NCI-H2171 (cell line): ENCODE measurements around the gene URGCP.
"Not testable (repeated sequence)": the region's sequence is repeated elsewhere in the genome, so short reads cannot be mapped to it uniquely, and the experiment has no call there.

ENCODE experiments used
- DNase-seq: peaks from one replicate; lab custom pipeline; 2025; lab: John Stamatoyannopoulos, UW

Gene URGCP

DNA sequence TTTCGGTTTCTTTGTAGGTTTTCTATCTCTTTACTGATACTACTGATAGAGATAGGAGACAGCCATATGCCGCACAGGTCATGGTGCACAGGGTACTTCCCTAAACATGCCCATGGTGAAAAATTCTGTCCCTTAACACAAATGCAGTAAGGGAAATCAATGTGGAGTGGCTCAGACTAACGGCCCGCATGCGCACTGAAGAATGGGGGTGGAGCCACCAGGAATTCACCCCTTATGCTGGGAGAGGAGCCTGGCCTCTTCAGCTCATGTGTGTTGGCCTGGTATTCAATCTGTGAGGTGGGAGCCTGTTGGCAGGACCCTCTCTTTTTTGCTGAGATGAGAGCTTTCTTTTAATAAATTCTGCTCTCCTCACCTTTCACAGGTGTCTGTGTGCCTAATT is 8.4 kb upstream of the URGCP start:
- DNase-seq = no peak

DNA sequence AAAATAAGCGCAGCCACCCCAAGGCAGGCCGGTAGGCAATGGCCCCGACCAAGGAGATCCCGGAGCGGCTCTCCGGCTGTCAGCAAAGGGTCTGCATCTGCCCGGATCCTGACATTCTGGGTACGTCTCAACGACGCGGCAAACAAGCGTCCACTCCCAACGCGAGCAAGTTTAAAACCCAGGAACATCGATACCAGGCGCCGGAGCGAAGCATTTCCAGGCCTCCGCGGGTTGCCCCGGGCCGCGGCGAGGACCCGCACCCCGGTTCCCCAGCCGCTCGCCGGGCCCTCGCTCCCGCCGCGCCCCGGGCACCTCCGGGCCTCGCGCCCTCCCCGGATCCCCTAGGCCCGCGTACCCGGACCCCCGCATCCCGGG is 453 bp downstream of the URGCP start:
- peak; percentile 3 for DNase-seq

GRCh38 chr7:43905209-43905946 is 1.0 kb downstream of the URGCP start:
- DNase-seq = no peak

GRCh38 chr7:43904533-43905208 is 1.7 kb downstream of the URGCP start:
- no peak for DNase-seq

DNA sequence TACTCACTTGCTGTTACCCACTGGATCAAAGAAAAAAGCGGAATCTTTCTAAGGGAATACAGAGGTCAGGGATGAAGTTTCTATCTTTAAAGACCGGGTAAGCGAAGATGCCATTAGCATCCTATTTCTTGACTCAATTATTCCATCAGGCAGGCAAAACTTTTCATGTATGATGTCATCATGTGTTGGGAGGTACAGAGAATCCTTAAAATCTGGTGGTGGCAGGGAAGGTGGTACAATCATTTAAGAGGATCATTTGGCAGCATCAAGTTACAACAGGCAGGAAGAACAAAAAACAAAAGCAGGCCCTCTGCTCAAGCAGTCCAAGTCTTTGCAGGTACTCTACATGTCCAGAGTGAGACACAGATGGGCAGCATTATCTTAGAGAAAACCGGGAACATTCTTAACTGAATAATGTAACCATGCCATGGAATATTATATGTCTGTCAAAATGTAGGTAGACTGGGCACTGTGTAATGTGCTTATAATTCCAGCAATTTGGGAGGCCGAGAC is 3.8 kb downstream of the URGCP start:
- no peak for DNase-seq

- not testable (repeated sequence) for DNase-seq
Measured at GRCh38 chr7:43898571-43898970, 7.8 kb downstream of the URGCP start.

- no peak for DNase-seq
Measured at GRCh38 chr7:43895847-43896415, 10.5 kb downstream of the URGCP start.

- no peak for DNase-seq
Measured at GRCh38 chr7:43891069-43891955, 15.1 kb downstream of the URGCP start.

GRCh38 chr7:43890468-43890867 is 15.9 kb downstream of the URGCP start:
- DNase-seq = no peak

DNA sequence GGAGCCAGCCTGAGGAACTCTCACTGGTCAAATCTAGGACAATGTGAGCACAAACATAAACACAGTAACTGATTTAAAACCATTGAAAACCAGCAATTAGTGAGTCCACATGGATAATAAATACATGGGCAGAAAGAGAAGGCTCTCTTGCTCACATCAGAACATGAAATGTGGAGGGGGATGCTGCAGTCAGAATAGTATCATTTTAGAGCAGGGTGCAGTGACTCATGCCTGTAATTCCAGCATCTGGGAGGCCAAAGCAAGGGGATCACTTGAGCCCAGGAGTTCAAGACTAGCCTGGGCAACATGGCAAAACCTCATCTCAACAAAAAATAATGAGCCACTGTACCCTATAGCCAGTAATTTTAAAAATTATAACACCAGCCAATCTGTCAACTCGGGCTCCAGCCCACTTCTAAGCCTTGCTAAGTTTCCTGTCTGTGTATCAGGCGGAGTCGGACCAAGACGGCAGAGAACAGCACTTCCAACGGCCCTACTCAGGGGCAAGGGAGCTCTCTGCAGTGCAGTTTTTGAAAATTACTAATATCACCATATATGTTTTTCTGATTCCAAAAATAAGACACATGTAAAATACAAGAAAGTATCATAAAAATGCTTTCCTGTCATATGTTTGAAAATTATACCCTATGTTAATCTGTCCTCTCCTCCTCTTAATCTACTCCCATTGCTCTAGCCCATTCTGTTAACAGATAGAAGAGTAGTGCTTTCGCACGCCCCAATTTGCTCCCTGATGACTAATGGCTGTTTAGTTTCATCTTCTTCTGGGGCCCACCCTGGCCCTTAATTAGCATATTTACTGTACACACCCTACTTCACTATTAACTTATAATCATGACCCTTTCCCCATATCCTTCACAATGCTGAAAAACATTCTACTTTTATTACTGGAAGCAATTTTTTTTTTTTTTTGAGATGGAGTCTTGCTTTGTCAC is 17.1 kb downstream of the URGCP start:
- no peak for DNase-seq

GRCh38 chr7:43884617-43885016 is 21.8 kb downstream of the URGCP start:
- DNase-seq = no peak

GRCh38 chr7:43884209-43884608 is 22.2 kb downstream of the URGCP start:
- DNase-seq = no peak

GRCh38 chr7:43880596-43880995 is 25.8 kb downstream of the URGCP start:
- DNase-seq = no peak

GRCh38 chr7:43879477-43879876 is 26.9 kb downstream of the URGCP start:
- DNase-seq = no peak

DNA sequence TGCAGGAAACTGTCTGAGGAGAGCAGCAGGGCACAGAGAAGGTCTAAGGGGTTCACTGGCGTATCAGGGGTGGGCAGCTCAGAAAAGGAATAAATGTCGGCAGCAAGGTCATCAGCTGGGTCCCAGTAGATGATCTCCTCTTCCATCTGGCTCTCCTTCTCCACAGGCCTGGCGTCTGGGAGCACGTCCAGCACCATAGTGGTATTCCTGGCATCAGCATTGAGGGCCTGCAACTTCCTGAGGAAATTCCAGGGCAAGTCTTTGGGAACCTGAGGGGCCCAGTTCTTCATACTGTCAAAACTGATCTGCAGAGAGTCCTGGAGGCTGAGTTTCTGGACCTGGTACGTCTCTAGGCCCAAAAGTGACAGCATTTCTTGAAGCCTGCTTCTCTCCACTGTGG is 27.5 kb downstream of the URGCP start:
- no peak for DNase-seq

DNA sequence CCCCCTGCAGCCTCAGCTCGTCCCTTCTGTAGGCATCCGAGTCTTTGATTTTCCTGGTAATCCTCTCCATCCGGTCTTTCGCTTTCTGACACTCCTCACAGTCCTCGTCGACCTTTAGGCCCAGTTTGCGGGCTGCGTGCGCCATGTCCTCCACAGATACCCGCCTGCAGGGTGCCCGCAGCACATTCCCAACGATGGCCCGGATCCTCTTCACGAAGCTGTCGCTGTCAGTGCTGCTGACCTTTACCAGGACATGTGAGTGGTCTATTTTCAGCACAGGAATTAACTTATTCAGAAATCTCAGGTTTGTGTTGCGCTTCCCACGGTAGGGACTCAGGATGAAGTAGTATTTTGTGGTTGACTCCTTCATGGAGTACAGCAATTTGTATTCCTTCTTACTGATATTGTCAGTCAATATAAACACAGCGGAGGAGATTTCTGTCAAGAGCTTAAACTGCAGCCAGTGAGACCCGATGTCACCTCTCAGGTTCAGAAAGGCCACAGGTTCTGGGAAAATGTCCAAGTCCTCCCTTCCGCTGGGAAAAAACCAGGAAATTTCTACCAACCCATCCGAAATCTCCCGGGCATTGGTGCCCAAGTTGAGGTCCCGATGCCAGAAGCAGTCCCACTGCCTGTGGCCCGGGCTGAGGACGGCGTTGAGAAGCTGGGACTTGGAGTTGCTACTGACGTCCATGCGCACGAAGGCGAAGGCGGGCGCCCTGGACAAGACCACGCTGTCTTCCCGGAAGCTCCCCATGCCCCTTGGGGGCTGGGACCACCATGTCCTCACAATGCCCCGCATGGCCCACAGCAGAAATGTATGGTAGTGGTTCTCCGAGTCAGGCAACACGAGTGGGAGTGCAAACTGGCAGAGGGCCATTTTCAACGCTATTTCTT is 28.2 kb downstream of the URGCP start:
- DNase-seq = no peak

DNA sequence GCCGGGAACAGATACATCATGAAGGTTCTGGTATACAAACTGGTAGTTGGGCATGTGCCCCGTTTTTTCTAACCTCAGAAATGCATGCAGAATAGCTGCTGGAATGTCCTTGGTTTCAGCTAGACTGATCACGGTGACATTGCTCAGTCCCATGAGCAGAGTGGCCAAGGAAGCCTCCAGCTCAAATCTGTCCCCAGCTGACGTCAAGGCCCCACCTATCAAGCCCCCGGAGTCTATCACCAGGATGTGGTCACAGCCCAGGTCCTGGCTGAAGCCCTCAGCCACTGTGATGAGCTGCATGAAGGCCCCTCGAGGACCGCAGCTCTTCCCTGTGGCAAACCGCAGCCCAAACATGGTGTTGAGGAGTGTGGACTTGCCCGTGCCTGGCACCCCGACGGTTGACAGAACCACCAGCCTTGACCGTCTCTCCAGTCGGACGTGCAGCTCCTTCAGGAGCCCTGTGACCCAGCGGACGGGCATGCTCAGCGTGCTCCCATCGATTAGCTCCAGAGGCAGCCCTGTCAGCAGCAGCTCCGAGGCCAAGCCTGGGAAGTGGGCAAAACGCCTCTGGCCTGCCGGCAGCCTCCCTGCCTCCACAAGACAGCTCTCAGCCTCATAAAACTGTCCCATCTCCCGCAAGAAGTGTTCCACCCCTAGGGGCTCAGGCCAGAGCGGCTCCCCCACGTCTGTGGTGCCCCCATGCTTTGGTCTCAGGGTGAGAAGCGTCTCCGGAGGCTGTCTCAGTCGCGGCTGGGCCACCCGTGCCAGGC is 29.2 kb downstream of the URGCP start:
- DNase-seq = no peak

DNA sequence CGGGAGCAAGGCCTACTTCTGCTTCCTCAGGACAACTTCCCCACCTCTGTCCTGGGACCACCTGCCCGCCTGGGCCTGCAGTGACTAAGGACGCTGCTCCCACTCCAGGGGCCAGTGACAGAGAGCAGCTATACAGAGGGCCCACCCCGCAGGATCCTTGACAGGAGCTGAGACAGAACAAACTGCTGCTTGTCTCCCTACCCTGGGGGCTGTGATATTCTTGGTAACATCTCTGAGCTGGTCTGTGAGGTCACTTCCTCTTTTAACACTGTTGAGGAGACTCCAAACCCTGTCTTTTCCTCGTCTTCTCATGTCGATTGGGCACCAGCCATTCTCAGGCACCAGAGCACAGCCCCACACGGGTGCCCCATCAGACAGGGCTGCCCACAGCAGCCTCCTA is 30.2 kb downstream of the URGCP start:
- no peak for DNase-seq

DNA sequence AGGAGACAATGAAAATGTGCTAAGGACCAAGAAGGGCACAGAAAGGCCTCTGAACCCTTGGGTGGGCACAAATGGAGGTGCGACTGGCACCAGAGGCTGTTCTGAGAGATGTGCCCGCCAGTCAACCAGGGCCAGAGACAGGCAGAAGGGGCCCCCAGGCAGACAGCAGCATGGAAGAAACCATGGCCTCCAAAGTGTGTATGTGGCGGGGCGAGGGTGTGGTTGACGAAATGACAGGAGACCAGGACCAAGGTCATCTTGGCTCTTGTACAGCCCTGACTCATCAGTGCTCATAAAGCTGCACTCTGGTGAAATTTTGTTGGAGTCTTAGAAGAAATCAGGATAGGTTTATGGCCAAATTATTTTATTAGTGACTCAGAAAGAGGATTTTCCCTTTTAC is 33.1 kb downstream of the URGCP start:
- no peak for DNase-seq
